Stimulated activated memory B cell treated with anti-CD40 and anti-IgM and Interleukin-4, amounts not matched to agents 10 μg/mL and 1 μg/mL and 100 μg/mL, for 72 hours (primary cell): Measurements from ENCODE around the gene RBM44.

ENCODE experiments used
- ATAC-seq: fragments of 150-1000 bp; cut with Tn5 transposase; 2 replicates; pipeline ENCODE4 v1.10.0; 2021
- H3K27ac Mint-ChIP-seq: one replicate; pipeline ENCODE4 v1.8.0; 2022; ENCODE audit warnings: mild to moderate bottlenecking, mixed read lengths
- H3K27me3 Mint-ChIP-seq: one replicate; pipeline ENCODE4 v1.8.0; 2022; ENCODE audit warnings: mixed read lengths
- H3K36me3 Mint-ChIP-seq: one replicate; pipeline ENCODE4 v1.8.0; 2022; ENCODE audit warnings: mixed read lengths
- H3K4me1 Mint-ChIP-seq: one replicate; pipeline ENCODE4 v1.8.0; 2022; ENCODE audit warnings: mixed read lengths
- H3K4me3 Mint-ChIP-seq: one replicate; pipeline ENCODE4 v1.8.0; 2022; ENCODE audit warnings: mild to moderate bottlenecking, moderate library complexity, mixed read lengths
- H3K9me3 Mint-ChIP-seq: one replicate; pipeline ENCODE4 v1.8.0; 2022; ENCODE audit warnings: mixed read lengths

RBM44 gene

DNA sequence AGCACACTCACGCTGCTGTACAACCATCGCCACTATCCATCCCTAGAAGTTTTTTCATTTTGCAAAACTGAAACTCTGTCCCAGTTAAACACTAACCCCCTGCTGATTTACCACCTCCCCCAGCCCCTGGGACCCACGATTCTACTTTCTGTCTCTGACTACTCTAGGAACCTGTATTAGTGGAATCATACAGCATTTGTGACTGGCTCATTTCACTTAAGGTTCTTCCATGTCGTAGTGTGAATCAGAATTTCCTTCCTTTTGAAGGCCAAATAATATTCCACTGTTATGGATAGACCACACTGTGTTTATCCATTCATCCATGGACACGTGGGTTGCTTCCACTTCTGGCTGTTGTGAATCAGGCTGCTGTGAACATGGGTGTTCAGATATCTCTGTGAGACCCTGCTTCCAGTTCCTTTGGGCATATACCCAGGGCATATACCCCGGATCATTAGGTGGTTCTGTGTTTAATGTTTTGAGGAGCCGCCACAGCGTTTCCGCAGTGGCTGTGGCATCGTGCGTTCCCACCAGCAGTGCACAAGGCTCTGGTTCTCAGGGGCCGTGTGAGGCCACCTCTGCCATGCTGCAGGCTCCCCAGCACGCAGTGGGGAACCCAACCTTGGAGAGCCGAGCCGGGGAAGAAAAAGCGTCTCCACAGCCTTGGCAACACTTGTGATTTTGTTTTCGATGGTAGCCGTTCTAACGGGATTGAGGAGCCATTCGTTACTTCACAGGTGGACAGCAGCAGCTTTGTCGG is 70.9 kb downstream of the RBM44 start:
- Mint-ChIP-seq H3K4me3 (no peak overlapping the region), H3K36me3 (no peaks in the 10 kb centered on the region), H3K9me3 (no peaks in the 10 kb centered on the region), H3K27me3 (peaks cover 82% of the 10 kb centered on the region), H3K4me1 (peaks cover 19% of the 10 kb centered on the region), H3K27ac (no peak overlapping the region)
- no peak for ATAC-seq

DNA sequence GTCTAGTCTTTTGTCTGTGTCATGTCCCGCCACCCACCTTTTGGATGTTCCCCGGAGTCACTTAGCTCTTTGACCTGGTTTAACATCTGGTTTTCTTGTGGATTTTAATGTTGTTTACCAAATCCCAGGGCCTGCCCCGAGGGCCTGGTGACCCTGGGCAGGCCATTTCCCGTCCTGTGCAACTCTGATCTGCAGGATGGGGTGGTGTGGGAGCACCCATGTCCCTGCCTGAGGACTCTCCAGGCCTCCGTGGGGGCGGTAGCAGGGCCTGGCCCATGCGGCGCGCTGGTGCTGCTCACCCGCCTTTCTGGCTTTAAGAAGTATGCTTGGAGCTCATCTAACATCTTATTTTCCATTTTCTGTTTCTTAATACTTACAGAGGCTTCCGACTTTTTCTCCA is 71.5 kb downstream of the RBM44 start:
- Mint-ChIP-seq H3K27me3 (peaks cover 82% of the 10 kb centered on the region), H3K4me3 (no peak overlapping the region), H3K27ac (no peak overlapping the region), H3K36me3 (no peaks in the 10 kb centered on the region), H3K9me3 (no peaks in the 10 kb centered on the region), H3K4me1 (peaks cover 14% of the 10 kb centered on the region)
- ATAC-seq: no peak

DNA sequence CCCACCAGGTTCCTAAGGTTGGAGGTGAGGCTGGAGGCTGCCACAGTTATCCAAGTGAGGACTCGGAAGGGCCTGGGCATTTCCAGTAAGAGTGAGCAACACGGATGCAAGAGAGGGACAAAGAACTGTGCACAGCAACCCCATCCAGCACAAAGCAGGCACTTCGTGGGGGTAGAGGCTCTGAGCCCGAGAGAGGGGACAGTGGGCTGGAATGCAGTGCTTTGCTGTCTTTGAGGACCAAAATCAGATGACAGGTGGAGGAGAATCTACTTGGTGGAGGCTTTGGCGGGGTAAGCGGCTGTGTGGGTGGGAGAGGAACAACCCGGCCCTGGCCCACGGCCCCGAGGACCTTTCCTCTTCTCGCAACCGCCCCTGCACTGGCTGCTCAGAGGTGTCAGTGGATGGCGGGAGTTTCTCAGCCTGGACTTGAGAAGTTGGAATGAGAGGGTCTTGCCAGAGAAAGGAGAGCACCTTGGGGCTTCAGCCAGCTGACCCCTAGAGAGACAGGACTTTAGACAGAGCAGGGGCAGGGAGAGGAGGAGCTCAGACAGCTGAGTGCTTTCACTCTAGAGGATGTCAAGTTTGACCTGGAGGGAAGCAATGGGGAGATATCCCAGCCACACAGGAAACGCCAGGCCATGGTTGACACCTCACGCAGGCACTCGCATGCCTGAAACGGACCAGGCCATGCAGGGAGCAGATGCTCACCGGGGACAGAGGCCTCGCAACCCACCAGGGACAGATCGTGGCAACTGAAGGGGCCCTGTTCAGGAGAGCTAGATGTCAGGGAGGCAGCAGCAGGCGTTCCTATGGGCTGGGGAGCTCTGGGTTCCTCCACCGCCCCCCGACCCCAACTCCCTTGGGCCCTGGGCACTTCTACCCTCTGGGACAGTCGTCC is 72.4 kb downstream of the RBM44 start:
- Mint-ChIP-seq H3K4me1 (peaks cover 14% of the 10 kb centered on the region), H3K36me3 (no peaks in the 10 kb centered on the region), H3K9me3 (no peaks in the 10 kb centered on the region), H3K27ac (no peak overlapping the region), H3K4me3 (no peak overlapping the region), H3K27me3 (peaks cover 83% of the 10 kb centered on the region)
- no peak for ATAC-seq

DNA sequence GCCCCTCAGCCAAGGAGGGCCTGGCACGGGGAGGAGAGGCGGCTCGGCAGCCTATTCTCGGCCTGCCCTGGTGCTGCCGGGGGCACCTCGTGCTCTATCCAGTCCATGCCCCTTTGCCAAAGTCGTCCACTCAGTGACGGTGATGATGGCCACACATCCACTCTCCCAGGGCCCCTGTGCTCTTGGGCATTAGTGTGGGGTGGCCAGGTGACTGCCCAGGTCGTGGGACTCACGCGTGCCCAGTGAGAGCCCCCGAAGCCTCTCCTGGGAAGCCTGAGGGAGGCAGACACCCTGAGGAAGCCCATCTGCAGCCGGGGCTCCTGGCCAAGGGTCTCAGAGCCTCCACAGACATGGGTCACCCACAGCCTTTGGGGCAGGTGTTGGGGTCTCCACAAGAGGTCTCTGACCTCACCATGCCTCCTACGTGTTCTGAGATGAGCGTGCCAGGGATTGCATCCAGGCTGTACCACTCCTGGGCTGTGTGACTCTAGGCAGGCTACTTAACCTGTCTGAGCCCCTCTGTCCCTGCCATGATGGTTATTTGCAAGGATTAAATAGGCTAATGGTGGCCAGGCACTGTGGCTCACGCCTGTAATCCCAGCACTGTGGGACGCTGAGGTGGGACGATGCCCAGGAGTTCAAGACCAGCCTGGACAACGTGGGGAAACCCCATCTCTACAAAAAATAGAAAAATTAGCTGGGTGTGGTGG is 73.8 kb downstream of the RBM44 start:
- H3K27me3 Mint-ChIP-seq: peaks cover 92% of the 10 kb centered on the region
- no peak overlapping the region for H3K27ac Mint-ChIP-seq
- peaks cover 14% of the 10 kb centered on the region for H3K4me1 Mint-ChIP-seq
- ATAC-seq: no peak
- H3K9me3 Mint-ChIP-seq: no peaks in the 10 kb centered on the region
- H3K4me3 Mint-ChIP-seq: no peak overlapping the region
- H3K36me3 Mint-ChIP-seq: no peaks in the 10 kb centered on the region

DNA sequence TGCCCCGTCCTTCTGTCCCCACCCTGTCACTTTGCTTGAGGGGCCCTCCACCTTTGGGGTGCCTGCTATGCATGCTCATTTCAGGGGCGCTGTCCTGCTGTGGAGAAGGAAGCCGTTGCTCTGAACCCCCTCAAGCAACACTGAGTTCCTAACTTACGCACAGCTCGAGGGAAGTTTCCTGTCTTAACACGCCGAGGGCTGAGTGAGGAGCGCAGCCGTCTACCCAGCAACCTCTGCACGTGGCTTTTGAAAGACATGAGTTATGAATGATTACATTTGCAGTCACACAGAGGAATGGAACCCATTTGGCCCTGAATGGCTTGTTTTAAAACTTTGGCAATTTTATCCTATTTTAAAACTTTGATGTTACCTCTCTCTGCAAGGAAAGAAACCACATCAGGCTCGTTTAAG is 74.8 kb downstream of the RBM44 start:
- peaks cover 14% of the 10 kb centered on the region for H3K4me1 Mint-ChIP-seq
- no peak overlapping the region for H3K27ac Mint-ChIP-seq
- H3K9me3 Mint-ChIP-seq: no peaks in the 10 kb centered on the region
- H3K36me3 Mint-ChIP-seq: no peaks in the 10 kb centered on the region
- H3K4me3 Mint-ChIP-seq: no peak overlapping the region
- peaks cover 87% of the 10 kb centered on the region for H3K27me3 Mint-ChIP-seq
- no peak for ATAC-seq

DNA sequence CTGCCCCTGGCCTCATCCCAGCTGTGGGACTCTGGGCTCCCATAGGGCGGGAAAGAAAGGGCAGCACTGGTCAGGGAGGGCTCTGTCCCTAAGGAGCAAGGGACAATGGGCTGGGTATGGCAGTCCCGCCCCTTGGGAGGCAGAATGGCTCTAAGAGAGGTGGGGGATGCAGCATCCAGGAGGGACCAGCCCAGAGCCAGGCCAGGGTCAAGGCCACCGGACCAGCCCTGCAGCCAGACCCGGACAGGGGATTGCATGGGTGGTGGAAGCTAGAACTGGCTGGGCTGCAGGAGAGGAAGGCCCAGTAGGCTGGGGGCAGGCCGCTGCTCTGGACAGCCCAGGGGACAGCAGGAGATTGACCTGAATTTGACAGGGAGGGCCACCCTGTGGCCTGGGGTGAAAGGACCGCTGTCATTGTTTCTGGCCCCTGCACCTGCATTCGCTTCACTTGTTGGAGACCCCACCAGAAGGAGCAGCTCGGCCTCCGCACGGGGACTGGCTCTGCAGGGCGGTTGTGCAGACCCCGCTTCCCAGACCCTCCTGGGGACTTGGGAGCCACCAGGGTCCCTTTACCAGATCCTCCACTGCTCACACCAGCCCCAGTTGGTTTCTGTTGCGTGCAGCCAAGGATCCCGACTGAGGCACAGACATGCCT is 75.4 kb downstream of the RBM44 start:
- Mint-ChIP-seq H3K4me1 (peaks cover 8% of the 10 kb centered on the region), H3K4me3 (no peak overlapping the region), H3K27ac (no peak overlapping the region), H3K9me3 (no peaks in the 10 kb centered on the region), H3K36me3 (no peaks in the 10 kb centered on the region), H3K27me3 (peaks cover 81% of the 10 kb centered on the region)
- ATAC-seq: no peak

DNA sequence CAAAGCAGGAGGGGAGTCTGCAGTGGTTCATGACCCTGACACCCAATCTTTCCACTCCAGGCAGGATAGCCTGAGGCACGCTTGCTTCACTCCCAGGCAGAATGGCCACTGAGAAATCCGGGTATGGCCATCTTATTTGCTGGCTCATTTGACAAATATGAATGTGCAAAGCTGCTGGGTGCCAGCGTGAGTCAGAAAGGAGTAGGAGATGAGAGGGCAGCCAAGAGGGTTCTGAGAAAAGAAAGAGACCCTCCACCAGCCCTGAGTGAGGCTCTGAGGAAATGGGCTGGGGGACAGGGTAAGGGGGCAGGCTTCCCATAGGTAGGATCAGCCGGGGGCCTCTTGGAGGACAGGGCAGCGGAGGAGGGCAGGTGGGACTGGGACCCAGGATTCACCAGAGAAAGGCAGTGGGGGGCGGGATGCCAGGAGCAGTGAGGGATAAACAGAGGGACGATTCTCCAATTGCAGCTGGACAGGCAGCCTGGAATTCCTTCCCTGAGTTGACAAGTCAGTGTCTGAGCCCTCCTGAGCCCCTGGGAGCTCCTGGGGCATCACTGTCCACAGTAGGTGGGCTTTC is 76.1 kb downstream of the RBM44 start:
- Mint-ChIP-seq H3K27ac (no peak overlapping the region), H3K4me1 (peaks cover 5% of the 10 kb centered on the region), H3K4me3 (no peak overlapping the region), H3K9me3 (no peaks in the 10 kb centered on the region), H3K36me3 (no peaks in the 10 kb centered on the region), H3K27me3 (peaks cover 74% of the 10 kb centered on the region)
- no peak for ATAC-seq

DNA sequence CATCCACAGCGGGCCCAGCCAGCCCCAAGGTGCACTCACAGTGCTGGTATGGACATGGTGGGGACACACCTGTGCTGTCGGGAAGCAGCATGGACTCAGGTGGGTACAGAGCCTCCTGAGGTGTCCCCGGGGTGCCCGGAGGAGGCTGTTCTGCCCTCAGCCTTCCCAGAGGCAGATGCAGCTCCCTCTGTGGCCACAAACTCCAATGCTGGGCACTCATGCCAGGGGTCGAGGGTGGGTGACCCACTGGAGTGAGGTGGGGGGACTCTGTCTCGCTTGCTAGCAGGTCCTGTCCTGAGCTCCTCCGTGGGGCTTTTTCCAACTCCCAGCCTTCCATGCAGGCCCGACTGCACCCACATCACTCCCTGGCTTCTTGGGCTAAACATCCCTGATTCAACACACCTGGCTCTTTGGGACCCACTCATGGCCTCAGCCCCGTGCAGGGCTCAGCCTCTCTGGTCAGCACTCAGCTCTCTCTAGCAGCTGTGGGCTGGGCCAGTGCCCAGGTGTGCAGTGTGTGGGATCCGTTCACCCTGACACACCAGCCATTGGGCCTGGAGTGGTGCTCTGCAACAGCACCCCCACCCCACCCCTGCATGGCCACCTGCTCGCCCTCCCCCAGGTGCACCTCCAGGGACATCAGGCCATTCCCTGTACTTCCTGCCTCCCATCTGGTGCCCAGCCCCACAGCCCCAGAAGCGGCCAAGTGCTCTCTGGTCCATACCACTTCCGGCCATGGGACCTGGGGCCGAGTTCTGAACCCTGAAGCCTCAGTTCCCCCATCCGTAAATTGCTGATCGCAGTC is 76.9 kb downstream of the RBM44 start:
- ATAC-seq: no peak
- Mint-ChIP-seq H3K4me1 (peaks cover 5% of the 10 kb centered on the region), H3K27me3 (peaks cover 66% of the 10 kb centered on the region), H3K4me3 (no peak overlapping the region), H3K36me3 (no peaks in the 10 kb centered on the region), H3K9me3 (no peaks in the 10 kb centered on the region), H3K27ac (no peak overlapping the region)

DNA sequence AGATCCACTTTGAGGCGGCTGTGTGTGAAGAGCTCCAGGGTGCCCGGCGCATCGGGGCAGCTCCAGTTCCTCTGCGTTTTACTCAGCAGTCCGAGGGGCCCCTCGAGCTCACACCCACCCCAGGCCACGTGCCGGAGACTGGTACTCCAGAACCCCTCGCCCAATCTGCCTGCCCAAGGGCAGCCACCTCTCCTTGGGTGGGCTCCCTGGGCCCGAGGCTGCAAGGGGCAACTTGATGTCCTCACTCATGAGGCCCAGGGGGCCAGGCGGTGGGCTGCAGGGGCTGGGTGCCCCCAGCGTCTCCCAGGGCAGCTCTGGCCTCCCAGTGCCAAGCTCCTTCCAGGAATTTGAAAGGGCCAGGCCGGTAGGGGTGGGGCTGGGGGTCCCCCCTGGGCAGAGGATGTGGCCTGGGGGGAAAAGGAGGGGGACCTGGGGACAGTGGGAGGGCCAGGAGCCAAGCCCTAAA is 77.5 kb downstream of the RBM44 start:
- no peak overlapping the region for H3K4me3 Mint-ChIP-seq
- H3K27ac Mint-ChIP-seq: no peak overlapping the region
- peaks cover 60% of the 10 kb centered on the region for H3K27me3 Mint-ChIP-seq
- peaks cover 5% of the 10 kb centered on the region for H3K4me1 Mint-ChIP-seq
- no peaks in the 10 kb centered on the region for H3K9me3 Mint-ChIP-seq
- no peaks in the 10 kb centered on the region for H3K36me3 Mint-ChIP-seq
- ATAC-seq: no peak

DNA sequence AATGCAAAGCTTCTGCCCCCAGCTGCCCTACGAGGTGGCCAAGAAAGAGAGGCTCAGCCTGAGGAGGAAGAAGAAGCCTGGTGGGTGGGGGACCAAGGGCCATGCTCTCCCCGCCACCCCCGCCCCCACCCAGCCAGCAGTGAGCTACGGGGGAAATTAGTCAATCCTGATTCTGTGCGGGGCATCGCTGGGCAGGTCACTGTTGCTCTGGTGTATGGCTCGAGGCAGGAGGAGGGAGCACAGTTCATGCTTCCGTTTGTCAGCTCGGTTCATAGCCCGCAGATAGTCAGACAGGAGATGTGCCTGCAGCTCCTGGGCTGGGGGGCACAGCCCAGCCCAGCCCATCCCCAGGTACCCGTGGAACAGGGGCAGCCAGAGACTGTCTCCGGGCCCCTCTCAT is 78.0 kb downstream of the RBM44 start:
- no peaks in the 10 kb centered on the region for H3K9me3 Mint-ChIP-seq
- no peaks in the 10 kb centered on the region for H3K36me3 Mint-ChIP-seq

DNA sequence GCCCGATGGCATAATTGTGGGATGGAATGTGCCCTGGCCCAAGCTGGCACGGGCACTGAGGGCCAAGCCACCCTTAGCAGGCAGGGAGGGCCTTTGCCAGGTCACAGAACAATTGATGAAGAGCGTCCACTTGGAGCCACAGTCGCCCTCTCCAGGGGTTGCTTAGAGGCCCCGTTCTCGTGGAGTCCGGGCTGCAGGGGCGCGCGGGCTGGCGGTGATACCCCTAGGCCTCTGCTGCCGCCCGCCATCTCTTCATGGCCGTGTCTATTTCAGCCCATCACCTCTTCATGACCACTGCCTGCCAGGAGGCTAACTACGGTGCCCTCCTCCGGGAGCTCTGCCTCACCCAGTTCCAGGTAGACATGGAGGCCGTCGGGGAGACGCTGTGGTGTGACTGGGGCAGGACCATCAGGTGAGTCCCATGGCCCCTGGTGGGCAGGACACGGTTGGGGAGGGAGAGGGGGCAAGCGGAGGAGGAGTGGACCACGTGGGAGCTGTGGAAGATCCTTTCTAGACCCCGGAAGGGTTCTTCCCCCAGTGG is 78.4 kb downstream of the RBM44 start:
- no peak overlapping the region for H3K4me3 Mint-ChIP-seq
- H3K4me1 Mint-ChIP-seq: peaks cover 5% of the 10 kb centered on the region
- no peak overlapping the region for H3K27ac Mint-ChIP-seq
- no peaks in the 10 kb centered on the region for H3K36me3 Mint-ChIP-seq
- peaks cover 51% of the 10 kb centered on the region for H3K27me3 Mint-ChIP-seq
- H3K9me3 Mint-ChIP-seq: no peaks in the 10 kb centered on the region
- ATAC-seq: no peak

More for the DNA sequence above, 78.0 kb downstream of the RBM44 start:
- ATAC-seq: no peak
- no peak overlapping the region for H3K4me3 Mint-ChIP-seq
- peaks cover 5% of the 10 kb centered on the region for H3K4me1 Mint-ChIP-seq
- H3K27me3 Mint-ChIP-seq: peaks cover 56% of the 10 kb centered on the region
- H3K27ac Mint-ChIP-seq: no peak overlapping the region

DNA sequence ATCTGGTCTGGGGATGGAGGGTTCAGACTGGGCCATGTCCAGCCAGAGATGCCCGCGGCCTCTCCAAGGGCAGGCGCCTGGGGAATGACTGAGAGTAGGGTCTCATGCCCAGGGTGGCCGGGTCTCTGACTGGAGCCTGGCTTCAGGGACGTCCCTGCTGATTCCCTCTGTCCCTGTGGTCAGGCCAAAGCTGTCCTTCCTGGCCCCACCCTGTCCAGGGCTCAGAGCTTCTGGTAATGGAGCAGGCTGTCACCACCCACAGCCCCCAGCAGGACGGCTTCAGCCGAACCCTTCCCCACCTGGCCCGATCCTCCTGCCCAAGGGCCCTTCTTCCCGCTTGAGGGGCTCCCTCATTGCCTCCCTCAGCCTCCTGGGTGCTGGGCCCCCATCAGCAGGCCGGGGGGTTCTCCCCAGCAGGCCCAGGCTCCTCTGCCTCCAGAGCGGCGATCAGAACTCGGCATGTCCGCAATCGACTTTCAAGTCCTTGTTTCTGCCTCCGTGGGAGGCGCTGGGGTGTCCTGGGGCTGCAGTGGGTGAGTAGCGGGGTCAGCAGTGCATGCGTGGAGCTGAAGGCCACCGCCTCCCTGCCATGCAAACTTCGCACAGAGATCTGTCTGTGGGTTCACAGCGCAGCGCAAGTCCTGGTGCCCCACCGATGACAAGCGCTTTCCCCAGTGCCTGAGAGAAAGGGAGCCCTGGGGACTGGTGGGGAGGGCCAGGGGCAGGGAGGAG is 79.2 kb downstream of the RBM44 start:
- H3K27ac Mint-ChIP-seq: no peak overlapping the region
- no peaks in the 10 kb centered on the region for H3K9me3 Mint-ChIP-seq
- peaks cover 5% of the 10 kb centered on the region for H3K4me1 Mint-ChIP-seq
- no peak for ATAC-seq
- H3K27me3 Mint-ChIP-seq: peaks cover 44% of the 10 kb centered on the region
- no peak overlapping the region for H3K4me3 Mint-ChIP-seq
- H3K36me3 Mint-ChIP-seq: no peaks in the 10 kb centered on the region

DNA sequence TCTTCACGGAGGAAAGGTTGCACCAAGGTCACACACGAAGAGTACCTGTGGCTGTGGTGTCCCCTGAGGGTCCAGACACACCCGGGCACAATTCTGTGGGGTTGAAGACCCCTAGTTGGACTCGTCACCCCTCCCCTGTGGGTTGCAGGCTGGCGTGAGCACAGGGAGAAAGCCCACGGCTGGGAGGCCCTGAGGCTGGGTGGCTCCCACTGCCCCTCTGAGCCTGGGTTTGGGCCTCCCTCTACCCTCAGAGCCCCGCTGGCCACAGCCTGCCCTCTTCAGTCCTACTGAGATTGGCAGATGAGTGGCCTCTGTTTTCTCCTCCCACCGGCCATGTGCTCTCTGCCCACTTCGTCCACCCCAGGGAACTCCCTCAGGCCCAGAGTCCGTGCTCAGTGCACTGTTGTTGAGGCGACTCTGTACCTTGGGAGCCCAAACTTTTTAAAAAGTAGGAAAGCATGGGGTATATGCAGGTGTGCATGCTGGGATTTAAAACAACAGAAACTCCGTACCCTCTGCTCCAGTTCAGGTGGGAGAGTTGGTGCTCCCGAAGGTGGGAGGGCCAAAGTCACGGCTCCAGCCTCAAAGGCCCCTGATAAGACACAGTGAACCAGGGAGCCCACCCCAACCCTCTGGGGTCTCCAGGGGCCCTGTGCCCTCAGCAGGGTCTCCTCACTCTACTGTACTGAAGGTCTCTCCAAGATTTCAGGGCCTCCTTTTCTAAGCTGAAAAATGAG is 79.9 kb downstream of the RBM44 start:
- Mint-ChIP-seq H3K27me3 (peaks cover 36% of the 10 kb centered on the region), H3K4me1 (peaks cover 5% of the 10 kb centered on the region)

More for the DNA sequence above, 79.9 kb downstream of the RBM44 start:
- H3K36me3 Mint-ChIP-seq: no peaks in the 10 kb centered on the region
- no peak overlapping the region for H3K4me3 Mint-ChIP-seq
- no peak for ATAC-seq
- H3K9me3 Mint-ChIP-seq: no peaks in the 10 kb centered on the region
- H3K27ac Mint-ChIP-seq: no peak overlapping the region
